KMS-11 (cell line): Measurements from ENCODE around the gene SMCR8.
"Not testable (repeated sequence)": the region's sequence is repeated elsewhere in the genome, so short reads cannot be mapped to it uniquely, and the experiment has no call there.

ENCODE experiments used
- H2AFZ ChIP-seq: fragments of 200-600 bp; sonication (generic); 2 replicates; pipeline ENCODE4 v1.6.1; 2016; ENCODE audit warnings: antibody characterized with exemption, mixed run types, low read depth
- H3K27ac ChIP-seq: fragments of 200-600 bp; sonication (generic); 2 replicates; pipeline ENCODE4 v1.6.1; 2016; ENCODE audit warnings: mild to moderate bottlenecking, mixed run types
- H3K27me3 ChIP-seq: fragments of 200-600 bp; sonication (generic); 2 replicates; pipeline ENCODE4 v1.6.1; 2017; ENCODE audit warnings: mild to moderate bottlenecking, low read depth, mixed run types, moderate library complexity; ENCODE audit not compliant: insufficient read depth
- H3K36me3 ChIP-seq: fragments of 200-600 bp; sonication (generic); 2 replicates; pipeline ENCODE4 v1.6.1; 2017; ENCODE audit warnings: mild to moderate bottlenecking, mixed run types; ENCODE audit not compliant: insufficient read depth
- H3K4me1 ChIP-seq: fragments of 200-600 bp; sonication (generic); 2 replicates; pipeline ENCODE4 v1.6.1; 2016; ENCODE audit warnings: mild to moderate bottlenecking, low read depth, mixed run types; ENCODE audit not compliant: poor library complexity, severe bottlenecking
- H3K4me2 ChIP-seq: fragments of 200-600 bp; sonication (generic); 2 replicates; pipeline ENCODE4 v1.7.0; 2016; ENCODE audit warnings: mild to moderate bottlenecking, mixed run types
- H3K4me3 ChIP-seq: fragments of 200-600 bp; sonication (generic); IDR thresholded peaks from 2 replicates; pipeline ENCODE4 v1.6.1; 2017; ENCODE audit warnings: low read depth, low read length, mixed read lengths; ENCODE audit not compliant: insufficient read depth
- H3K79me2 ChIP-seq: fragments of 200-600 bp; sonication (generic); 2 replicates; pipeline ENCODE4 v1.6.1; 2016; ENCODE audit warnings: low read depth, mixed run types; ENCODE audit not compliant: insufficient read depth
- H3K9ac ChIP-seq: fragments of 200-600 bp; sonication (generic); 2 replicates; pipeline ENCODE4 v1.6.1; 2016; ENCODE audit warnings: mild to moderate bottlenecking, mixed run types
- H4K20me1 ChIP-seq: fragments of 200-600 bp; sonication (generic); 2 replicates; pipeline ENCODE4 v1.6.1; 2016; ENCODE audit warnings: mild to moderate bottlenecking, mixed run types; ENCODE audit not compliant: insufficient read depth
- CTCF ChIP-seq: fragments of 200-600 bp; sonication (generic); conservative IDR thresholded peaks from 2 replicates; pipeline ENCODE4 v1.6.1; 2017; ENCODE audit warnings: low read depth, mild to moderate bottlenecking, antibody characterized with exemption, low read length, moderate library complexity, mixed read lengths

The SMCR8 gene

GRCh38 chr17:18327556-18327955 is 12.5 kb downstream of the SMCR8 start:
- Histone ChIP-seq H3K27me3 (no peaks in the 10 kb centered on the region), H3K36me3 (no peaks in the 10 kb centered on the region), H3K79me2 (no peaks in the 10 kb centered on the region), H3K27ac (peak overlapping the region; percentile 88), H3K4me2 (peak overlapping the region; percentile 43; the same call in 1 of the 2 replicates), H2AFZ (no peak overlapping the region), H3K4me3 (no peak overlapping the region), H3K9ac (no peak overlapping the region; the same call in 1 of the 2 replicates), H4K20me1 (no peaks in the 10 kb centered on the region), H3K4me1 (peaks cover 100% of the 10 kb centered on the region)
- TF ChIP-seq CTCF, result no peak

- Histone ChIP-seq H3K36me3 (no peaks in the 10 kb centered on the region), H3K27ac (no peak overlapping the region; the same call in 1 of the 2 replicates), H3K4me3 (no peak overlapping the region), H4K20me1 (no peaks in the 10 kb centered on the region), H3K79me2 (no peaks in the 10 kb centered on the region), H3K4me1 (peaks cover 100% of the 10 kb centered on the region), H3K27me3 (no peaks in the 10 kb centered on the region), H3K4me2 (no peak overlapping the region), H2AFZ (no peak overlapping the region), H3K9ac (no peak overlapping the region)
- TF ChIP-seq CTCF, result no peak
Observed at GRCh38 chr17:18328643-18329204, 13.6 kb downstream of the SMCR8 start.

- no peaks in the 10 kb centered on the region for H3K36me3 ChIP-seq
Observed at GRCh38 chr17:18331879-18332278, 16.8 kb downstream of the SMCR8 start.

GRCh38 chr17:18332909-18333489 is 17.9 kb downstream of the SMCR8 start:
- Histone ChIP-seq H3K27ac (peak overlapping the region; percentile 45), H3K4me2 (peak overlapping the region; percentile 60), H3K27me3 (no peaks in the 10 kb centered on the region), H3K4me1 (peaks cover 66% of the 10 kb centered on the region), H3K9ac (no peak overlapping the region), H4K20me1 (no peaks in the 10 kb centered on the region), H2AFZ (no peak overlapping the region), H3K36me3 (no peaks in the 10 kb centered on the region), H3K79me2 (no peaks in the 10 kb centered on the region), H3K4me3 (no peak overlapping the region)
- TF ChIP-seq CTCF, result no peak

More at GRCh38 chr17:18331879-18332278, 16.8 kb downstream of the SMCR8 start:
- Histone ChIP-seq H3K4me1 (peaks cover 77% of the 10 kb centered on the region), H2AFZ (no peak overlapping the region), H3K27me3 (no peaks in the 10 kb centered on the region), H3K27ac (peak overlapping the region; percentile 45), H3K4me3 (no peak overlapping the region), H4K20me1 (no peaks in the 10 kb centered on the region), H3K4me2 (peak overlapping the region; percentile 60; the same call in 1 of the 2 replicates), H3K79me2 (no peaks in the 10 kb centered on the region), H3K9ac (no peak overlapping the region)
- TF ChIP-seq CTCF, result no peak

- H3K4me1 ChIP-seq, result peaks cover 27% of the 10 kb centered on the region
- not testable (repeated sequence) for H3K27me3 ChIP-seq, H3K4me3 ChIP-seq, H3K36me3 ChIP-seq, H3K9ac ChIP-seq, H2AFZ ChIP-seq, H3K4me2 ChIP-seq, H3K27ac ChIP-seq, H4K20me1 ChIP-seq, H3K79me2 ChIP-seq
Observed at GRCh38 chr17:18338158-18338557, 23.1 kb downstream of the SMCR8 start.
